HG03442 (cell line): ENCODE data around the gene TMEM272.
A peak's percentile ranks its signal among the peaks of the same experiment; 100 is the strongest.

Experiments used
- ATAC-seq: cut with Tn5 transposase; IDR thresholded peaks from one replicate; pipeline ENCODE4 v1.9.1; 2021; ENCODE audit warnings: mild to moderate bottlenecking, moderate library complexity; ENCODE audit not compliant: unreplicated experiment

The TMEM272 gene

DNA sequence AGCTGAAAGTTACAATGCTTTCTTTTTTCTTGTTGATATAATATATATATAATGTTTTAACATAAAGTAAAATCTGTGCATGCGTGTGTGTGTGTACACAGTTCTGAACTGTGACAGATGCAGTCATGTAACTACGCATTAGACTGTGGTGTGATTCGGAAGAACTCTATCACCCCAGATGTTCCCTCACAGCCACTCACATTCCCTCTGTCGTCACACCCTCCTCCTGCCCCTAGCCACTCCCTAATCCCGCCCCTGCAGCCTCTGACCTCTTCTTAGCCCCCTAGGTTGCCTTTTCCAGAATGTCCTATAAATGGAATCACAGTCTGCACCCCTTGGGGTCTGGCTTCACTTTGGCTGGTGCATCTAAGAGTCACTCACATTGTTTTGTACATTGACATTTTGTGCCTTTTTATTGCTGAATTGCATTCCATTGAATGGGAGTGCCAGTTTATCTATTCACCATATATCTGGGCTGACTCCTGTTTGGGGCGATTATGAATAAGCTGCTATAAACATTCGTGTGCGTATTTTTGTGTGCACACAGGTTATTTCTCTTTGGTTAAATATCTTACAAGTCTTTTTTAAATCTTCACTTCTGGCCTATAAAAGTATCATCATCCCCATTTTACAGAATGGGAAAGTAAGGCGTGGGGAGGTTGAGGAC, 61.4 kb downstream of the TMEM272 start:
- ATAC-seq, result no peak

DNA sequence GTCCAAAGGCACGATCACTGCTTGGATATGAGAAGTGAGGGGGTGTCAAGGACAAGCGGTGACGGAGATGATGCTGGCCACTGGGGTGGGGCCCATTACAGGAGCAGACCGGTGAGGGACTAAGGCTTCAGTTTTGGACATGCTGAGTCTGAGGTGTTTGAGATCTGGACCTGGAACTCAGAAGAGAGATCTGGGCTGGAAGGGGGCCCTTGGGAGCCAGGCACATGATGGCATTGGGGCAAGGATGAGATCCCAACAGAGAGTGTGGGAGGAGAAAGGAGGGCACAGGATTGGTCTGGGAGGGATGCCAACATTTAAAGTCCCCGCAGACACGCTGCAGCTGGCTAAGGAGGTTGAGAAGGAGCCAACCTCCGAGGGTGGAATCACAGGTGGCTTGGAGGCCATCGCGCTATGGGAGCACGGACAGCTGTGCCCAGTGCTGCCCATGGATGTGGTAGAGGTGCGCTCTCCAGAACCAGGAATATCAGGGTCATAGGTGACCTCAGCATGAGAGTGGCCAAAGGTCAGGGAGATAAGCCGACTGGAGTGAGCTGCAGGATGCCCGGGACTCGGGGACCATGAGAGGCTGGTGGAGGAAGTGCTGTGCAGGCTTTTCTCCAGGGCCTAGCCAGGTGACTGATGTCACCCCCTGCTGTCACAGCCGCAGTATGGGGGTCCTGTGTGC, 62.8 kb downstream of the TMEM272 start:
- no peak for ATAC-seq

DNA sequence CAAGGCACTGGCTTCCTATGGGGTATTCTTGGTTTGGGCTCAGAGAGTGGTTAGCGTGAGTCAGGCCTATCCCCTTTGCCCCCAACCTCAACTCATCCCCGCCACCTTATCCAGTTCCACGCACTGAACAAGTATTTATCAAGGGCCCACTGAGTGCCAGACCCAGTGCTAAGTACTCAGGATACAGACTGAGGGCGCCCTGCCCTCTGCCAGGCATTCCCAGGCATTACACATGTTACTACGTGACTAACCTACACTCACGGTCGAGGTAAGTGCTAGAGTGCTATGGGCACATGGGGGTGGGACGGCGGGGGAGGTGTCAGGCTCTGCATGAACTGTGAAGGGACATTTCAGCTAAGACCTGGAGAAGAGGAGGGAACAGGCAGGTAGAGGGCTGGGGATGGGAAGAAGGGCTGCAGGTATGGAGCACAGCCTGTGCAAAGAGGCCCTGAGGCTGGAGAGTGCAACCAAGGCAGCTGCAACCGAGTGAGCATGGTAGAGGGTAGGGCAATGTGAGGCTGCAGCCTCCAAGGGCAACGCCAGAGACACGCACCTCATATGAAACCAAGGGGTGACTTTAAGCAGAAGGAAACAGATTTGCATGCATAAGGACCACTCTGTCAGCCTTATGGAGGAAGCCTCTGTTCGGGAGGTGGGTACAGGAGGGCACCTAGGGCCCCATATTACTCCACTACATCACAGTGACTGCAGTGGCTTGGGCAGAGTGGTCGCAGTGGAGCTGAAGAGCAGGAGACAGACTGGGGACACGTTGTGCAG, 63.5 kb downstream of the TMEM272 start:
- ATAC-seq, result peak; percentile 63

DNA sequence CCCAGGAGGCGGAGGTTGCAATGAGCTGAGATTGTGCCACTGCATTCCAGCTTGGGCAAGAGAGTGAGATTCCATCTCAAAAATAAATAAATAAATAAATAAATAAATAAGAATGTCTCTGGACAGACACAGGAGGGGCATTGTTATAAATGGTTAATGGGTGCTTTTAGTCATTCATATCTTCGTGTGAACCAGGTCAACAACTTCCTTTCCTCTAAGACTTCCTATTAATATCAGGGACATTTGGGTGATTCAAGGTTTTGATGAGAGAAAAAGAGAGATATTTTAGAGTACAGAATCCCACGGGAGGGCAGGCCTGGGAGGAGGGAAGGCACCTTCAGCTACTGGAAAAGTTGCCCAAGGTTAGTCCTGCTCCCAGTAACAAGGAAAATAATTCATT, 64.9 kb downstream of the TMEM272 start:
- ATAC-seq, result no peak

DNA sequence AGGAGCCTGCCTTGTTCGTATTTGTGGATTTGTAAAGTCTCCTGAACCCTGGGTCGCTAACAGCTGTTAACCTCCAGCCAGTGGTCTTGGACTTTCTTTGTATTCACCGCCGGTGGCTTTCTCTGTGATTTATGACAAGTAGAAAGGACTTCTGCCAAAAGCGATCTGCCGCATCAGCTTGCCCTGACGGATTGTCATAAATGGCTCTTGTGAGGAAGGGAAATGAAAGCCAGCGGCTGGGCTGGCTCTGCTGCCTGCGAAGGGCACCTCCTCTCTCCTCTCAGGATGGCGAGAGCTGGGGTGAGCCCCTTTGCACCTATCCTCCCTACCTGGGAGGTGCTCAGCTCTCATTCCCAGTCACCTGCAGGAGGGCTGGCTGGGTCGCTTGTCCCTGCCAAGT, 66.6 kb downstream of the TMEM272 start:
- no peak for ATAC-seq

DNA sequence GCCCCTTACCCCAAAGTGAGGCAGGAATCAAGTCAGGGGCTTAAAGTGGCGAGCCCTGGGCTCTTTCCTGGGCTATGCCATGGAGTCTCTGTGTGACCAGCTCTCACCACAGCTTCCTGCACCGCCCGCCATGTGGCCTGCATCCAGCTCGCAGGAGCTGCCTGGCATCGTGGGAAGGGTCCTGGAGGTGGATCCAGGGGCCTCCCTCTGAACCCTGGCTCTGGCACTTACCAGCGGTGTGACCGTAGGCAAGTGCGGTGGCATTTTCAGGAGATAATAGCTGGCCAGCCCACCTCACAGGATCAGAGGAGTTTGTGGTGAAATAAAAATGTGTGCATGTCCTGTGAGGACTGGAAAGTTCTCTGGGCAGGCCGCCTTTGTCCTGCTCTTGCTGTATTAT, 67.1 kb downstream of the TMEM272 start:
- no peak for ATAC-seq

DNA sequence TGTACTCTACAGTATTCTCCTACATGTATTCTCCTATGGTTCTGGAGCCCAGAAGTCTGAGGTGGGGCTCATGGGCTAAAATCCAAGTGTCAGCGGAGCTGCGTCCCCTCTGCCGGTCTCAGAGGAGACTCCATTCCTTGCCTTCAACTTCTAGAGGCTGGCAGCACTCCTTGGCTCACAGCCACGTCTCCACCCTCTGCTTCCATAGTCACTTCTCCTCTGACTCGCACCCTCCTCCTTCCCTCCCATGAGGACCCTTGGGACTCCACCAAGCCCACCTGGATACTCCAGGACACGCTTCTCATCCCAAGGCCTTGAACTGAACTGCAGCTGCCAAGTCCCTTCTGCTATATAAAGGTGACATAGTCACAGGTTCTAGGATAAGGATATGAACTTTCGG, 68.8 kb downstream of the TMEM272 start:
- ATAC-seq, result no peak

DNA sequence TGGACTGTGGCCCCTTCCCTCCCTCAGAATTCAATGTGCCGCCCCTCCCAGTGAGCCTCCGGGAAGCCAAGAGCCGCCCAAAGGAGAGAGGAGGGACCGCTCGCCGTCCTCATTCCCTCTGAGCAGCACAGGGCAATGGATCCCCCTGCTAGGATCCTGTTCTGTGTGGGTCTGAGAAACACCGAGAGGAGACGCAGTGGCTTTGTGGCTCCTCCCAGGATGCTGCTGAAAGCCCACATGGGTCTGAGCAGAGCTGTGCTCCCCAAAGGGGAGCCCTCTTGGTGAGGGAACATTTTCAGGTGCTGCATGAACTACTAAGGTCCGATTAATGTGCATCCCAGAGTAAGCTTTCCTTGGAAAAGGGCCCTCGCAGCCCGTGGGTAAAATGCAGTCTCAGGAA, 71.5 kb downstream of the TMEM272 start:
- ATAC-seq, result no peak

DNA sequence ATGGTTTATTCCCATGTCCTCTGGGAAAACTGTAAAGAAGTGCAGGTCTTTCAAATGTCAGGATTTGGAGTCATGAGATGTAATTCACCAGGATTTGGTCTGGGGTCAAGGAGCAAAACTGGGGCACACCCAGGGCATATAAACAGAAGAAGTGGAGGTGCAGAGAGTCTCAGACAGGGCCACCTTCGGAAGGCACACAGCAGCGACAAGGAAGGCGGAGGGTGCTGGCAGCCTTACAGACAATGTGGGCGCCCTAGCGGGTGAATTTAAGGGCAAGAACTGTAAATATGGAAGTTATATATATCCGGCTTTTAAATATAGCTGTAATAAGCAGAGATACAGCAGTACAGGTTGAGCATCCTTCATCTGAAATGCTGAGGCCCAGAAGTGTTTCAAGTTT, 72.2 kb downstream of the TMEM272 start:
- ATAC-seq, result no peak

DNA sequence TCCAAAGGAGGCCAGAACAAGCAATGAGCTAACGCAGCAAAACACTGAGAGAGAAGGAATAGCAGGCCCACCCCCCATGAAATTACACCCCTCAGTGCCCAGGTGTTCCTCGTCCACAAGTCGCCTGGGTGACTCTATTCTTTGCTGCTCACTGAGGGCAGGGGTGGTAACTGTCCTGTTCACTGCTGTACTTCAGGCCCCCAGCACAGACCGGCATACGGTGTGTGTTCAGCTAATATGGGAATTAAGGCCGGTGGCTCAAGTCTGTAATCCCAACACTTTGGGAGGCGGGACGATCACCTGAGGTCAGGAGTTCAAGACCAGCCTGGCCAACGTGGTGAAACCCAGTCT, 72.9 kb downstream of the TMEM272 start:
- ATAC-seq, result no peak

DNA sequence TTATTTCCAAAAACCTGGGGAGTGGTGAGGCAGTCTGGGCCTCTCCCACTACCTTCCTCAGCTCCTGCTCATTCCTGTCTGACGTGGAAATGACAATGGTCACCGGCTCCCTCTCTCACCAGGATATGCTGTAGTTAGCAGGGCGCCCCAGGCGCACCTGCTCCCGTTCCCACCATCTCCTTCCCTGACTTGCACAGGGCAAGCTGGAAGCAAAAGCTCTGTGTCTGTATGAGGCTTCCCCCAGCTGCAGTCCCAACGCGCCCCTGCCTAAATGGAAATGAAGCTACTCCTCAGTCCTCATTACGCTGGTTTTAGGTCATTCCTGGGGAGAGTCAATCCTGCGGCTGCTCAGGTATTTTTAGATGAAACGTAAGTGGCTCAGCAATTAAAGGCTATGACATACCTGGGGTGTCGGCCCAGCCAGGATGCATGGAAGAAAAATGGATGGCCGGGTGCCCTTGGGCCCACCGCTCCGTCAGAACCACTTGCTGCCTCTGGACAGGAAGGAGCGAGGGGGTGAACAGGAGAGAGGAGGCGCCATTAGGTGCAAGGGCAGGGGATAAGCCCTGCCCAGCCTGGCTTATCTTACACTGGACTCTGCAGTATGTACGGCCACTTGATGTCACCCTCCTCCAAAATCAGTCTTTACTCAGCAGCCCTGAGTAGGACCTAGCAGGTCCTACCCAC, 73.4 kb downstream of the TMEM272 start:
- no peak for ATAC-seq

DNA sequence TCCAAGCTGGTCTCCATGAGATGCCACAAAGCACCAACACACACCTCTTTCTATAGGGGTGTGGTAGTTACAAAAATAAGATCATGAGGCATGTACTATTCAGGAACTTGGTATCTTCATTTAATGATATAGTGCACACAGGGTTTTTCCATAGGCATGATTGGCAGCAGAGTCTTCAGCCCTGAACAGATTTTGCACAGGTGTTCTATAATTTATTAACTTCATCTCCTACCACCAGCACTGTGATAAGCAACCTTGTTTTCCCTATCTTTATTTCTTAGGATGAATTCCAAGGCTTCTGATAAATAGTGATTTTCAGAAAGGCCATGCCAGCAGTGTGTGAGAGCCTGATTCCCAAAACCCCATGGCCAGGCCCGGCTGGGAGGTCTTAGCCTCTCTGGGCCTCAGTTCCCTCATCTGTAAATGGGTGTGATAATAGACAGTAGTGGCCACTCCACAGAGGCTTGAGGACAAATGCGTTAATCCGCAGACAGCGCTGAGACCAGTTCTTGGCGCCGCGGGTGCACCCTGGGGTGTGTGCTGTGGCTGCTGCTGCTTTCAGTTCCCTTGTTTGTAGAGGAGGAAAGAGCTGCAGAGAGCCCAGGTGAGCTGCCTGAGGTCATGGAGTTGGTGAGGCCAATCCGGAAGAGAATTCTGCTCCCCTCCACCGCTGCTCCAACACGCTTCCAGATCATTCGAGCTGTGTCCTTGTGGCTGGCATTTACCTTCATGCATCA, 74.1 kb downstream of the TMEM272 start:
- ATAC-seq, result no peak

DNA sequence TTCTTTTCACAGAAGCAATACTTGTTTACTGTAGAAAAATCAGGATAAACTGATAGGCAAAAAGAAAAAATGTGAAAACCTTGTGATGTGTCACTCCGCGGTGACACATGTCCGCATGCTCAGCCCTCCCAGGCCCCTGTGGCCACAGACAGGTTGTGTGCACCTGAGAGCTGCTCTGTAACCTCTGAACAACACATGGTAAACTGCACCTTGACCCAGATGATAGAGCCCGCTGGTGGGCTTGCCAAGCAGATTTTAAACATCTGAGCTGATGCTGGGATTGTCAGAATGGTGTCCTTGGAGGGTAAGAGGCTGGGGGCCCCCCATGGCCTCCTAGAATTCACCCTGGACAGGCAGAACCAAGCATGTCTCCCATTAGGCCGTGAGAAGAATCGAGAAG, 74.8 kb downstream of the TMEM272 start:
- no peak for ATAC-seq

DNA sequence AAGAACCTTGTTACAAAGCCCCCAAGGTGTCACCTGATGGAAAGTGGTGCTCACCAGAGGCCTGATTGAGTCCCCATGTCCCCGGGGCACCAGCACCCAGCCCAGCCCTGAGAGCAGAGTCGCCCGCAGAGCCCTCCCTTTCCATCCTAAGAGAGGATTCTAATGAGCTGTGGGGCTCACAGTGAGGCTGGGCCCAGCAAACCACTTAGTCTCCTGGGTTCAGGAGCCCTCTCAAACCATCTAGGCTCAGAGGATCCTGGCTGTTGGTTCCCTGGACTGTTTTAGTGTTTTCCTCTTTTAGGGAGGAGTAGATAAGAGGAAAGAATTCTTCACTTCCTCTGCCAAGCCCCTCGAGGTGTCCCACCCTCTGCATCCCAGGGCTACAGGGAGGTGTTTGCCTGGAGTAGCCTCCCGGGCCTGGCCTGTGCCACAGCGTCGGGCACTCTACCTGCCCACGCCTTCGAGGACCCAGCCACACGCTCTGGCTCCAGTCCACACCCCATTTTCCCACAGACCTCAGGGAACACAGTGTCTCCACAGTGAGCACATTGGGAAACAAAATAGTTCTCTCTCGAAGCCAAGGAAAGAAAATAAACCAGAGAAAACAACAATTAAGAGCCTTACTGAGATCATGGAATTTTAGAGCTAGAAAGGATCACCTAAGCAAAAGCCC, 75.4 kb downstream of the TMEM272 start:
- no peak for ATAC-seq

DNA sequence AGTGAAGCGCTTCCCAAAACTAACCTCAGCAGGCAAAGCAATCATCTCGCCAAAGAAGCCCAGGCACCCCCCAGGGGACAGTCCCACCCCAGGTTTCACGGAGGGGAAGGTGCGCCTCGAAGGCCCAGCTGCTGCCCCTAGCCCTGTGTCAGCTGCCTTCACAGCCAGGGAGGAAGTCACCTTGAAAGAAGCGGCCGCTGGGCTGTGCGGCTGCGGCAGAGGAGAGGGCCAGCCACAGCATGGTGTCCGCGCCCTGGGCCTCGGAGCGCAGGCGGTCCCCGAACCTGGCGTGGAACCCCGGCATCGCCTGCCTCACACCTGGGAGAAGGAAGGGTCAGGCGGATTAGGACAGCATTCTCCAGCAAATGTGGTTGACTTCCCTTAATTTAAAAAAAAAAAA, 76.0 kb downstream of the TMEM272 start:
- no peak for ATAC-seq

DNA sequence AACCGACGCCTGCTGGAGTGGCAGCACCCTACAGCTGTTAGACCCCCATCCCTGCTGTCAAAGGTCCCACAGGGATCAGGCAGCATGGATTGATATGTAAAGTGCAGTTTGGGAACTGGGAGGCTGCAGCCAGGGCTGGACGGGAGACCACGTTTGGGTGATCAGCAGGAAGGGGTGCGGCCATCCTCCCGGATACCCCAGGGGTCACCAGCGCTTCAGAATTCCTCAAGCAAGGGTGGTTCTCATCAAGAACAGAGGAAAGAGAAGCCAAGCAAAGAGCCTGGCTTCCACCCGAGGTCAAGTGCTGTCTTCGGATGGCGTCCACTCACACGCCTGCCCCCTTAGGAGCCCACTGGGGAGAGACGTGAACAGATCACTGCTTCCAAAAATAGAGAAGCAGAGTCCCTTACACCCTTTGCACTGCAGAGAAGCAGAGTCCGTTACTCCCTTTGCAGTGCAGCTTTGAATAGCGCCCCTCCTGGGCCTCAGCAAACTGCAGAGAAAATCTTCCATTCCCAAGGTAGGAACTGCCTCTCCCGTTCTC, 76.5 kb downstream of the TMEM272 start:
- ATAC-seq, result no peak

DNA sequence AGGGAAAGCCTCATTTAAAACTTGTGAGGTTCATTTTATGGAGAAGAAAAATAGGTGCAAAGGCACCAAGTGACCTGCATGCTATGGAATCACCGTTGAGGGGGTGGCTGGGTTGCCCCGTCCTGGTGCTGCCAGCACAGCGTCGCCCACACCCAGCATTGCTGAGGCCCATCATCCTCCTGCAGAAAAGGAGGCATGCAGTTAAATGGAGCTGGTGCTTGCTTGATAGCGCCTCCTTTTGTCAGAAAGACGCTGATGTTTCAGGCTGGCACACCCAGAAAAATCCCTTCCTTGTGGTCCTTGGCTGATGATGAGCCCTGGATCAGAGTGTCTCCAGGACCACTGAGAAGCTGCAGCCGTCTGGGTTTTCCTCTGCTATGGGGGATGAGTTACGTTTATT, 77.9 kb downstream of the TMEM272 start:
- no peak for ATAC-seq

DNA sequence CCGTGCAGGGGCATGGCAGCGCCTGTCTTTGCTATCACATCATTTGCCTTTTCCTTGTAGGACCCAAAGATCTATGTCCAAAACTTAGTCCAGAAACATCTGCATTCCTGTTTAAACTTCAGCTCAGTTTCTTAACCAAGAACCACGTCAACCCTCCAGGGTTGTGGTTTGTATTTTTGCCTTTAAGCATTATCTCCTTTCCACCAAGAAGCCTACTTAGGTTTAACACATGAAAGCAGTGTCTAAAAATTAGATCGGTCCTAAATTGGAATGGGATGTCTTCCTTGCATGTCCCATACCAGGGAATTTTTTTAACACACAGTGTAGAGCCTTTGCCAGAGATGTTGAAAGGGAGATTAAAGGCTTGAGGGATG, 79.8 kb downstream of the TMEM272 start:
- no peak for ATAC-seq

DNA sequence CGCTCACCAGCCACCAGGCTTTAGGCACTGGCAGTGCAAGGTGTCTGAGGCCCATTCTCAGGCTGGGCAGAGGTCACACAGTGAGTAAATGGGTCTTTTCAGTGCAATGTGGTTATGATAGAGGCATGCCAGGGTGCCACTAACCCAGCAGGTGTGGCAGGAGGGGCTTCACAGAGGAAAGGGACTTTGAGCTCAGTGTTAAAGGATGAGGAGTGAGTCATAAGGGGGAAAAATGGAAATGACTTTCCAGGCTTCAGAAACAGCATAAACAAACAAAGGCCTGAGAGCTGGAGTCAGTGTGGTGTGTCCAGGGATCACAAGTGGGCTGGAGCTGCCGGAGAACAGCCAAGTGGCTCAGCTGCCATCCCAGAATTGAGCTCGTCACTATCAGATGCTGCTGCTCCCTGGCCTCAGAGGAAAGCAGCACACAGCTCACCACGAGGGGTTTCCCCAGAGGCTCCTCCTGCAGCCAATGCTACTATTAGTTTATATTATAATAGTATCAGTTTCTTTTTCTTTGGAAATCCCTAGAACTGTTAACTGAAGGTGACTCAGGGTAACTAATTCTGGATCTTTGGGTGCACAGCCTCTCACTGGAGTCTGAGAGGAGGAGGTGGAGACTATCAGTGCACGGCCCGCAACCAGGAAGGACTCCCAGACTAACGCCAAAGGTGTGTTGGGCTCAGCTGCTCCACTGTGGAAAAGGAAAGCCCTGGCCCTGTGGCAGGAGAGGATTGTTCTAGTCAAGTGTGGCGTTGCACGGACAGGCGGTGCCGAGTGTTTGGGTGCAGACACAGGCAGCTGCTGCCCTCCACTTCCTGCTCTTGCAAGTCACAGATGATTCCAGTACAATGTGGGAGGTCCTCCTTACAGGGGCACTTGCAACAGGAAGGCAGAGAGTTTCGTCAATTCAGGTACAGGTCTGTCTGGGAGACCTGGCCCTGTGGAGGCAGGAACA, 80.5 kb downstream of the TMEM272 start:
- peak; percentile 83 for ATAC-seq
